ENCODE results near the gene STX3.

DNA sequence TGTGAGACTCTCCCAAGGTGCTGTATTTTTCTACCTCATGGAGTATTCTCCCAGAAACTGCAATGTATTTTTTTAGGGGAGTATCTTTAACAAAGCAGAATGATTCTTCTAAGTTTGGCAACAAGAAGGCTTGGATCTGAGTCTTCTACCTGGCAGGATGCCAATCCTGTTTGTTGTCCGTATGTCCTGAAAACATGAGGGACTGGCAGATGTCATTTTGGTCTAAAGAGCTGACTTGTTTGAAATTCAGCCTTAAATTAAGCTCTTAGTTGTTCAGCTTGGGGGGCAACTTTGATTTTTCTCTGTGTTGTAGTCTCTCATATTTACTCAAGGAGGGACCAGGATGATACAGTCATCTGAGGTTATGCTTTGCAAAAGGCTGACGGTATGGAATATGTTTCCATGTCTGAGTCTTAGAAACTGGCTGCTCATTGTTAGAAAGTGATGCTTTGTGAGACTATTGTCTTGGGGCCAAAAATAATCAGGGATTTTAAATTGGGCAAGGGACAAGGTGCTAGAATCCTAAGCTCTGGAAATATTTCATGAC lies 46.1 kb downstream of the STX3 start:
- TF ChIP-seq, protein P1, sequence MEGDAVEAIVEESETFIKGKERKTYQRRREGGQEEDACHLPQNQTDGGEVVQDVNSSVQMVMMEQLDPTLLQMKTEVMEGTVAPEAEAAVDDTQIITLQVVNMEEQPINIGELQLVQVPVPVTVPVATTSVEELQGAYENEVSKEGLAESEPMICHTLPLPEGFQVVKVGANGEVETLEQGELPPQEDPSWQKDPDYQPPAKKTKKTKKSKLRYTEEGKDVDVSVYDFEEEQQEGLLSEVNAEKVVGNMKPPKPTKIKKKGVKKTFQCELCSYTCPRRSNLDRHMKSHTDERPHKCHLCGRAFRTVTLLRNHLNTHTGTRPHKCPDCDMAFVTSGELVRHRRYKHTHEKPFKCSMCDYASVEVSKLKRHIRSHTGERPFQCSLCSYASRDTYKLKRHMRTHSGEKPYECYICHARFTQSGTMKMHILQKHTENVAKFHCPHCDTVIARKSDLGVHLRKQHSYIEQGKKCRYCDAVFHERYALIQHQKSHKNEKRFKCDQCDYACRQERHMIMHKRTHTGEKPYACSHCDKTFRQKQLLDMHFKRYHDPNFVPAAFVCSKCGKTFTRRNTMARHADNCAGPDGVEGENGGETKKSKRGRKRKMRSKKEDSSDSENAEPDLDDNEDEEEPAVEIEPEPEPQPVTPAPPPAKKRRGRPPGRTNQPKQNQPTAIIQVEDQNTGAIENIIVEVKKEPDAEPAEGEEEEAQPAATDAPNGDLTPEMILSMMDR (IDR thresholded peaks at IDR 0.05), result no peak
- TF ChIP-seq EP300 (IDR thresholded peaks at IDR 0.05) (no peak), POLR2A (IDR thresholded peaks at IDR 0.05) (no peak)

Data from tibial nerve (tissue), 4 donors.